SKM-1 treated with dmso at 0.1 percent for 144 hours (cell line): ENCODE results near the gene CREB3L2.
"Not testable (repeated sequence)": the region's sequence is repeated elsewhere in the genome, so short reads cannot be mapped to it uniquely, and the experiment has no call there.

Experiments used
- DNase-seq: peaks from one replicate; lab custom pipeline; 2025; ENCODE audit not compliant: unreplicated experiment; lab: John Stamatoyannopoulos, UW

Gene CREB3L2

DNA sequence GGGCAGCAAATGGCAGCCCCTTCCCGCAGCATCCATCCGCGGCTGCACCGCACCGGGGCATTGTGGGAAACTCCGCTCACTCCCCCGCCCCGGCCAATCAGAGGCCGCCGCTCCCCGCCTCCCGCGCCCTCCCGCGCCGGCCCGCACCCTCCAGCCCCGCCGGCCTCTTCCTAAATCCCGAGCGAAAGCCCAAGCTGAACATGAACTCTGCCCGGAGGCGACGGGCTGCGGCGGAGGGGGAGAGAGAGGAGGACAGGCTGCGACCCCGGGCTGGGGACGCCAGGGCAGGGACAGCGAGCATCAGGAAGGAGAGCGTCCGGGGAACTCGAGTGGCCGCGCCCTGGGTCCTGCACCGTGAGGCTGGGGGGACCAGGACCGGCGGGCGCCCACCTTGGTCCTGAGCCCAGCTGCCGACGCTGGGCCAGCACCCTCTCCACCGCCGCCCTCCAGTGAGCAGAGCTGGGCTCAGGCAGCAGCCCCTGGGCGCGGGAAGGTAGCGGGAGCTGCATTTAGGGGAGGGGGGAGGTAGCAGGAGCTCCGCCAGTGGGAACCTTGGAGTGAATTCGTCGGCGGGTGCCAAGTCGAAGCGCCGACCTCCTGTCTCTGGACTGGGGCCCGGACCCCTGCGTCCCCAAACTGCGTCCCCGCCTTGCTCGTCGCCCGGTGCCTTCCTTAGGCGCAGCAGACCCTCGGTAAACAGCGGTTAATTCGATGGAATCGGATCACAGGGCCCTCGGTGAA lies 154.9 kb downstream of the CREB3L2 start, which contains the start of gene DGKI:
DGKI (minus strand) TSS at position 148 of the 741 bp plus-strand sequence.
- no peak for DNase-seq

- DNase-seq = no peak
Observed at GRCh38 chr7:137846549-137846826, 155.4 kb downstream of the CREB3L2 start.

- DNase-seq = no peak
Observed at GRCh38 chr7:137844677-137845425, 157.0 kb downstream of the CREB3L2 start.

DNA sequence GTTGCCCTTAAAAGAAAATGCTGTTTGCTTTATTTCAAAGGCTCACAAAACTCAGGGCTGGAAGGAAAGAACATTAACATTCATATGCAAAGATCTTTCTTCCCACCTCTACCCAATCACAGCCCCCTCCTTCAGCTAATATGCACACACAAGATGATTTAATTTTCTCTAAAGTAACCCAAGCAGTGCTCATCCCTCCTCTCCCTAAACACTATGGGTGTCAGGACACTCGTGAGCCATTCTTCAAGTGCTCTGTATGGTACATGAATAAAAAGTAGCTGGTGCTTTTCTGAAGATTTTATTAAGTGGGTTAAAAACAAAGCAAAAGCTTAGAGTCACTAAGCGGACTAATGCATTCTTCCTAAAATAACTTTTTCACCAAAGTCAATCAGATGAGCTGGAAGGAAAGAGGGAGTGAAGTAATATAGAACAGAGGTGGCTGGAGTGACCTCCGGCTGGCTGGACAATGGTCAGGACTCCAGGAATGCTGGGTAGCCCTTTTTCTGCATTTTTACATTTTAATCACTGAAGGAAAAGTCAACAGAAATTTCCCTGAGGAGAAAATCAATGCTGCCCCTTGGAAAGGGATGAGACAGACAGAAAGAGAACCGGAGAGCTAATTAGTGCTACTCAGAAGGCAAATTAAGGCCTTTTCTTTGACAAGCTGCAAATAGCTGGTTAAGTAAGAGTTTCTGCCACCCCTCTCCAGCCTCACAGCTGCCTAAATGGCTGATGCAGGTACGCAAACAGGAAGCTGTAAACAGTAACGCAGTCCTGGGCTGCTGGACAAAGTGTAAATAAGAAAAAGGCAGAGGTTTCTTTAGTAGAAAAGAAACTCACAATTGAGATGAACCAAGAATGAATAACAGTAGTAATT lies 161.7 kb downstream of the CREB3L2 start:
- no peak for DNase-seq

DNA sequence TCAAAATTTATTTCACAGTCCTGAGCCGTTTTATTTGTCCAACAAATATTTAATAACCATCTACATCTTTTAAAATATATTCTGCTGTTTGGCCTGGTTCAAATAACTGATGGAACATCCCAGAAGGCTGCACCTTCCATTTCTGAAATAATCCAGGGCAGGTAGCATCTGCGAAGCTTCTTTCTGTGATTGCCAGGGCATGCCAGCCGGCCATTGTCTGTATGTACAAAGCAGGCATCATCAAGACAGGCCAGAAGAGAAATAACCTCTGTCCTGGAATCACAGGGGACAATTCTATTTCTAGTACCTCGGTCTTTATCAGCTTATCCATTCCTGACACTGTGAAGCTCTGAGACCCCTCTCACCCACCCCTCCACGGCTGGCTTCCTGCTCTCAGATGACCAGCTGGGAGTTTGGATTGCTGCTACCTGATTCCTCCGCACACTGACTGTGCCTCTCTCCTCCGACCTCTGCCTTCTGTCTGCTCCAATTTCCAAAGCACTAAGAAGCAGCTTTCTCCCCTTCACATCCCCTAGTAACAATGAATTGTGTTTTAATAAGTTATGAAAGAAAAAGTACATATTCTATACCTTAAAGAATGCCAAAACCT lies 163.1 kb downstream of the CREB3L2 start:
- no peak for DNase-seq

DNA sequence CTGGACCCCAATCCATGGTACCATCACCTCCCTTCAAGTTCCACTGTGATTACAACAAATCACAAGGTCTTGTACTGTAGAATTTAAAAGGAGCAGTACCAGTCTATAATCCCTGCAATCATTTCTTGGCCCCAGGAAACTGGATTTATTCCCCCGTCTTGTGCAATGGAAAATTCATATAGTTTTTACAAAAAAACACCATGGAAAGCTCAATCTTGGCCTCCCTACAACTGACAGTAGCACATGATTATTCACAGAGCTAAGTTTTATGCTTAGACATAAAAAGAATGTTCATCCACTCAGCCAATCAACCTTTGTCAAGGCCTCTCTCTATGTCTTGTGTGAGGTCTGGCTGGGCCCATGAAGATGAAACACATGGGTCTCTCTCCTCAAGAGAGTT lies 165.3 kb downstream of the CREB3L2 start:
- DNase-seq = no peak

- no peak for DNase-seq
Observed at GRCh38 chr7:137836113-137836509, 165.8 kb downstream of the CREB3L2 start.

GRCh38 chr7:137835486-137836112 lies 166.3 kb downstream of the CREB3L2 start:
- DNase-seq = no peak

GRCh38 chr7:137834552-137834951 lies 167.3 kb downstream of the CREB3L2 start:
- no peak for DNase-seq

GRCh38 chr7:137832990-137833389 lies 168.9 kb downstream of the CREB3L2 start:
- DNase-seq = not testable (repeated sequence)

- no peak for DNase-seq
Observed at GRCh38 chr7:137832382-137832781, 169.5 kb downstream of the CREB3L2 start.

GRCh38 chr7:137831555-137831954 lies 170.3 kb downstream of the CREB3L2 start:
- not testable (repeated sequence) for DNase-seq

DNA sequence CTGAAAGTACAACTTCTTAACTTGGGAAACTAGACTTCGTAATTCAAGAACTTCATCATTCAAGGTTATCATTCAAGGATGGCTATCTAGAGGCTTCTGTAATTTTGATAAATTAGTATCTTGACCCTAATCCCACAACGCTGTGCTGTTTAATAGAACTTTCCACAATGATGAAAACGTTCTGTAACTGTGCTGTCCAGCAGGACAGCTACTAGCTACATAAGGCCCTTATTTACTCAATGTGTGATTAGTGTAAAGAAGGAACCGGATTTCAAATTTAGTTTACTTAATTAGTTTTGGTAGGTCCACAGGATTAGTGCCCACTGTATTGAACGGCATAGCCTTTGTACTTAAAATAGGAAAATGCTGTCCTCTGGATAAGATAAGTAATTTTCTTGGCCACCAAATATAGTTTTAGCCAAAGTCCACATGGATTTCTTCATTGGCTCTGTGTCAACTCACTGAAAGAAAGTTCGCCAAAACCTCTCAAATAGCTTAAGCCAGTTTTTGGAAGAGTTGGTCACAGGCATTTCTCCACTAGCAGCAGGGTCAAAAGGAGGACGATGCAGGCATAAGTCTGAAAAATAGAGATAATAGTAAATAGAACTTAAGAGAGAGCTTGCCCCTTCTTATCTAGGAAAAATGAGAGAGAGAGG lies 172.4 kb downstream of the CREB3L2 start:
- DNase-seq = no peak

- no peak for DNase-seq
Observed at GRCh38 chr7:137828456-137828855, 173.4 kb downstream of the CREB3L2 start.

GRCh38 chr7:137825489-137825888 lies 176.4 kb downstream of the CREB3L2 start:
- no peak for DNase-seq
